Colonic mucosa (tissue), 4 donors: ENCODE measurements around the gene LHX2. TPM values are rescaled to one million over a fixed set of nuclear protein-coding genes. Genes with fewer than 3 reads are reported as not detected.
"Not testable (repeated sequence)": the region's sequence is repeated elsewhere in the genome, so short reads cannot be mapped to it uniquely, and the experiment has no call there.

Experiments
- DNase-seq: peaks from one replicate; pipeline ENCODE4 v3.0.0-alpha.2; 2020
- H3K27ac ChIP-seq: fragments of 200-600 bp; one replicate; pipeline ENCODE4 v1.8.0; 2021
- H3K27me3 ChIP-seq: fragments of 200-600 bp; one replicate; pipeline ENCODE4 v1.8.0; 2021
- H3K36me3 ChIP-seq: fragments of 200-600 bp; one replicate; pipeline ENCODE4 v1.8.0; 2021
- H3K4me1 ChIP-seq: fragments of 200-600 bp; one replicate; pipeline ENCODE4 v1.8.0; 2021; ENCODE audit warnings: mild to moderate bottlenecking
- H3K4me3 ChIP-seq: fragments of 200-600 bp; one replicate; pipeline ENCODE4 v1.8.0; 2021
- H3K9ac ChIP-seq, 2 donors: one replicate each; pipeline ENCODE4 v1.7.0; 2013; ENCODE audit warnings: control low read depth in 2 of 2, low read depth in 2 of 2, low read length in 2 of 2
- H3K9me3 ChIP-seq: fragments of 200-600 bp; one replicate; pipeline ENCODE4 v1.8.0; 2021
- intact Hi-C: fragments of 100-400 bp; cut with DNase I; formaldehyde crosslinking; loops from one replicate; pipeline ENCODE4 v1.14.1; 2022
- total RNA-seq, 2 donors: library from RNA; stranded (reverse); fragmentation: NEBNext Ultra II Directional in 1 of 2; extraction: Animal tissue kit (Norgen Biotek cat#: 25700) in 1 of 2; gene quantifications; one replicate each; pipeline ENCODE4 v1.2.1, GENCODE V29; 2021
- TF ChIP-seq, protein P1 (sequence below): fragments of 200-600 bp; IDR thresholded peaks from one replicate; pipeline ENCODE4 v1.8.0; 2022; ENCODE audit warnings: antibody characterized with exemption, mild to moderate bottlenecking
- donor health status: healthy.
- donor health status: DM: no; HTN: no; CAD: no.
- donor health status: DM: no; HTN: no; CAD: no.

LHX2 gene
- total RNA-seq, 2 donors from 2014 or later: 0.10 TPM; not detected in 1

DNA sequence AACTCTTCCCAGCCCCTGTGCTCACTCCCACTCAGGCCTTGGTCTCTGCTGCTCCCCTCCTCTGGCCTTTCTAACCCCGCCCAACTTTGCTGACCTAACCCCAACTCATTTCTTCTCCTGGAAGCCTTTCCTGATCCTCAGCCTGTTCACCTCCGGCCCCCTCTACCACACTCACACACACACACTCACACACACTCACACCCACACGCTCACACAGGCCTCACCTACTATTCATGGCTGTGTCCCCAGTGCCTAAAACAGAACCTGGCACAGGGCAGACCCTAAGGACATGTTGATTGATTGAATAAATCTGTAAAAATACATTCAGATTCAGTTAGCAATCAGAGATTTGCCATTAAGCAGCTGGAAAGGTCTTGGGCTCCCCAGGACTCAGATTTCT lies 28.5 kb upstream of the LHX2 start:
- H3K9me3 ChIP-seq: no peaks in the 10 kb centered on the region
- H3K9ac ChIP-seq: no peak overlapping the region
- peaks cover 9% of the 10 kb centered on the region for H3K27me3 ChIP-seq
- no peak overlapping the region for H3K27ac ChIP-seq
- TF ChIP-seq, protein P1, sequence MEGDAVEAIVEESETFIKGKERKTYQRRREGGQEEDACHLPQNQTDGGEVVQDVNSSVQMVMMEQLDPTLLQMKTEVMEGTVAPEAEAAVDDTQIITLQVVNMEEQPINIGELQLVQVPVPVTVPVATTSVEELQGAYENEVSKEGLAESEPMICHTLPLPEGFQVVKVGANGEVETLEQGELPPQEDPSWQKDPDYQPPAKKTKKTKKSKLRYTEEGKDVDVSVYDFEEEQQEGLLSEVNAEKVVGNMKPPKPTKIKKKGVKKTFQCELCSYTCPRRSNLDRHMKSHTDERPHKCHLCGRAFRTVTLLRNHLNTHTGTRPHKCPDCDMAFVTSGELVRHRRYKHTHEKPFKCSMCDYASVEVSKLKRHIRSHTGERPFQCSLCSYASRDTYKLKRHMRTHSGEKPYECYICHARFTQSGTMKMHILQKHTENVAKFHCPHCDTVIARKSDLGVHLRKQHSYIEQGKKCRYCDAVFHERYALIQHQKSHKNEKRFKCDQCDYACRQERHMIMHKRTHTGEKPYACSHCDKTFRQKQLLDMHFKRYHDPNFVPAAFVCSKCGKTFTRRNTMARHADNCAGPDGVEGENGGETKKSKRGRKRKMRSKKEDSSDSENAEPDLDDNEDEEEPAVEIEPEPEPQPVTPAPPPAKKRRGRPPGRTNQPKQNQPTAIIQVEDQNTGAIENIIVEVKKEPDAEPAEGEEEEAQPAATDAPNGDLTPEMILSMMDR: no peak
- H3K4me1 ChIP-seq: no peaks in the 10 kb centered on the region
- no peak overlapping the region for H3K4me3 ChIP-seq
- no peak for DNase-seq
- no peaks in the 10 kb centered on the region for H3K36me3 ChIP-seq
- intact Hi-C loops: no loop called here

DNA sequence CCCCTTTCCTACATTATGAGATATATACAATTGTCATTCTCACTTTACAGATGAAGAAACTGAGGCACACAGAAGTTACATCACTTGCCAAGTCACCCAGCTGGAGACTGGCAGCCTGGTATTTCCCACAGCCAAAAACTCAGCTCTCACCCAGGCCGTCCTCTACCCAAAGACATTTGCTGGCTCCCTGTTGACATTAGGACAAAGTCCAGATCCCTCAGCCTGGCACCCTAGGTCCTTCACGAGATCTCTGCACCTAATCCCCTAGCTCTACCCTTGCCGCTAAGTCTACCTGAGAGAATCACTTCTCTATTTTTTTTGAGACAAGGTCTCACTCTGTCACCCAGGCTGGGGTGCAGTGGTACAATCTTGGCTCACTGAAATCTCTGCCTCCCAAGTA lies 26.8 kb upstream of the LHX2 start:
- no peak overlapping the region for H3K9ac ChIP-seq
- no peak overlapping the region for H3K27ac ChIP-seq
- TF ChIP-seq, protein P1: no peak
- no peak for DNase-seq
- no peaks in the 10 kb centered on the region for H3K36me3 ChIP-seq
- H3K27me3 ChIP-seq: peaks cover 13% of the 10 kb centered on the region
- no peak overlapping the region for H3K4me3 ChIP-seq
- intact Hi-C loops: no loop called here
- H3K9me3 ChIP-seq: no peaks in the 10 kb centered on the region
- no peaks in the 10 kb centered on the region for H3K4me1 ChIP-seq

- Histone ChIP-seq H3K27ac (no peak overlapping the region), H3K9me3 (no peaks in the 10 kb centered on the region), H3K9ac (no peak overlapping the region), H3K27me3 (peaks cover 10% of the 10 kb centered on the region), H3K4me3 (no peak overlapping the region), H3K36me3 (no peaks in the 10 kb centered on the region), H3K4me1 (no peaks in the 10 kb centered on the region)
- TF ChIP-seq, protein P1: no peak
- intact Hi-C loops: no loop called here
- DNase-seq: no peak
Measured at GRCh38 chr9:123985869-123986268, 25.7 kb upstream of the LHX2 start.

- TF ChIP-seq, protein P1: no peak
- Histone ChIP-seq H3K27ac (no peak overlapping the region), H3K4me3 (no peak overlapping the region), H3K4me1 (no peaks in the 10 kb centered on the region), H3K9me3 (no peaks in the 10 kb centered on the region), H3K9ac (no peak overlapping the region), H3K27me3 (peaks cover 8% of the 10 kb centered on the region), H3K36me3 (no peaks in the 10 kb centered on the region)
- intact Hi-C loops: no loop called here
- DNase-seq: no peak
Measured at GRCh38 chr9:123990427-123990826, 21.1 kb upstream of the LHX2 start.

GRCh38 chr9:123992679-123993078 lies 18.9 kb upstream of the LHX2 start:
- H3K9me3 ChIP-seq, intact Hi-C loops, H3K9ac ChIP-seq, H3K36me3 ChIP-seq, H3K27ac ChIP-seq, H3K4me1 ChIP-seq, DNase-seq, H3K4me3 ChIP-seq: not testable (repeated sequence)
- peaks cover 29% of the 10 kb centered on the region for H3K27me3 ChIP-seq

- Histone ChIP-seq H3K4me3 (no peak overlapping the region), H3K36me3 (no peaks in the 10 kb centered on the region), H3K4me1 (no peaks in the 10 kb centered on the region), H3K9me3 (no peaks in the 10 kb centered on the region), H3K27me3 (peaks cover 58% of the 10 kb centered on the region), H3K9ac (no peak overlapping the region), H3K27ac (no peak overlapping the region)
- no peak for DNase-seq
- intact Hi-C loops: no loop called here
- TF ChIP-seq, protein P1: no peak
Measured at GRCh38 chr9:123996731-123997421, 14.7 kb upstream of the LHX2 start.
